Nephron (organoid): ENCODE results near the gene SOWAHA.

ENCODE experiments used
- H3K27ac Mint-ChIP-seq, 3 experiments: 2 replicates each; pipeline ENCODE4 v1.8.0; 2020; ENCODE audit warnings: mixed read lengths in 3 of 3, mild to moderate bottlenecking in 2 of 3, moderate library complexity in 1 of 3
- H3K27me3 Mint-ChIP-seq: 2 replicates; pipeline ENCODE4 v1.8.0; 2021; ENCODE audit warnings: low read depth, mild to moderate bottlenecking, moderate library complexity, mixed read lengths
- H3K36me3 Mint-ChIP-seq: 2 replicates; pipeline ENCODE4 v1.8.0; 2020; ENCODE audit warnings: low read depth, mixed read lengths
- H3K4me1 Mint-ChIP-seq: 2 replicates; pipeline ENCODE4 v1.8.0; 2020; ENCODE audit warnings: mixed read lengths
- H3K4me3 Mint-ChIP-seq, 3 experiments: 2 replicates each; pipeline ENCODE4 v1.8.0; 2020; ENCODE audit warnings: mild to moderate bottlenecking in 3 of 3, mixed read lengths in 3 of 3, moderate library complexity in 2 of 3
- H3K9me3 Mint-ChIP-seq: 2 replicates; pipeline ENCODE4 v1.8.0; 2020; ENCODE audit warnings: mixed read lengths
- CTCF ChIP-seq, 3 experiments: fragments of 200-600 bp; sonication (generic); IDR thresholded peaks; one replicate each; pipeline ENCODE4 v1.5.0; 2021; ENCODE audit warnings: antibody characterized with exemption in 3 of 3; ENCODE audit not compliant: unreplicated experiment in 3 of 3

SOWAHA gene

GRCh38 chr5:132785864-132786263 is 27.2 kb upstream of the SOWAHA start:
- peaks cover 8% of the 10 kb centered on the region for H3K4me1 Mint-ChIP-seq
- no peak for TF ChIP-seq CTCF (IDR thresholded peaks at IDR 0.05; ENCODE audit: unreplicated experiment in 3 of 3)
- no peak overlapping the region for H3K27ac Mint-ChIP-seq
- H3K4me3 Mint-ChIP-seq = no peak overlapping the region
- H3K9me3 Mint-ChIP-seq = no peaks in the 10 kb centered on the region
- no peaks in the 10 kb centered on the region for H3K36me3 Mint-ChIP-seq
- H3K27me3 Mint-ChIP-seq = peaks cover 22% of the 10 kb centered on the region

GRCh38 chr5:132787076-132787475 is 26.0 kb upstream of the SOWAHA start:
- H3K36me3 Mint-ChIP-seq = no peaks in the 10 kb centered on the region
- H3K27me3 Mint-ChIP-seq = peaks cover 13% of the 10 kb centered on the region
- peaks cover 8% of the 10 kb centered on the region for H3K4me1 Mint-ChIP-seq
- no peak for TF ChIP-seq CTCF (IDR thresholded peaks at IDR 0.05; ENCODE audit: unreplicated experiment in 3 of 3)
- no peak overlapping the region for H3K27ac Mint-ChIP-seq
- H3K9me3 Mint-ChIP-seq = no peaks in the 10 kb centered on the region
- H3K4me3 Mint-ChIP-seq = no peak overlapping the region

GRCh38 chr5:132788508-132788907 is 24.6 kb upstream of the SOWAHA start:
- Mint-ChIP-seq H3K36me3 (no peaks in the 10 kb centered on the region), H3K4me1 (peaks cover 8% of the 10 kb centered on the region), H3K27me3 (peaks cover 20% of the 10 kb centered on the region), H3K27ac (no peak overlapping the region), H3K9me3 (no peaks in the 10 kb centered on the region), H3K4me3 (no peak overlapping the region)
- no peak for TF ChIP-seq CTCF (IDR thresholded peaks at IDR 0.05; ENCODE audit: unreplicated experiment in 3 of 3)

- no peaks in the 10 kb centered on the region for H3K36me3 Mint-ChIP-seq
- no peaks in the 10 kb centered on the region for H3K9me3 Mint-ChIP-seq
- H3K4me1 Mint-ChIP-seq = peaks cover 8% of the 10 kb centered on the region
- peaks cover 18% of the 10 kb centered on the region for H3K27me3 Mint-ChIP-seq
- H3K27ac Mint-ChIP-seq = no peak overlapping the region
- TF ChIP-seq CTCF (IDR thresholded peaks at IDR 0.05; ENCODE audit: unreplicated experiment in 3 of 3) = no peak
- no peak overlapping the region for H3K4me3 Mint-ChIP-seq
Observed at GRCh38 chr5:132788990-132789886, 23.9 kb upstream of the SOWAHA start.

DNA sequence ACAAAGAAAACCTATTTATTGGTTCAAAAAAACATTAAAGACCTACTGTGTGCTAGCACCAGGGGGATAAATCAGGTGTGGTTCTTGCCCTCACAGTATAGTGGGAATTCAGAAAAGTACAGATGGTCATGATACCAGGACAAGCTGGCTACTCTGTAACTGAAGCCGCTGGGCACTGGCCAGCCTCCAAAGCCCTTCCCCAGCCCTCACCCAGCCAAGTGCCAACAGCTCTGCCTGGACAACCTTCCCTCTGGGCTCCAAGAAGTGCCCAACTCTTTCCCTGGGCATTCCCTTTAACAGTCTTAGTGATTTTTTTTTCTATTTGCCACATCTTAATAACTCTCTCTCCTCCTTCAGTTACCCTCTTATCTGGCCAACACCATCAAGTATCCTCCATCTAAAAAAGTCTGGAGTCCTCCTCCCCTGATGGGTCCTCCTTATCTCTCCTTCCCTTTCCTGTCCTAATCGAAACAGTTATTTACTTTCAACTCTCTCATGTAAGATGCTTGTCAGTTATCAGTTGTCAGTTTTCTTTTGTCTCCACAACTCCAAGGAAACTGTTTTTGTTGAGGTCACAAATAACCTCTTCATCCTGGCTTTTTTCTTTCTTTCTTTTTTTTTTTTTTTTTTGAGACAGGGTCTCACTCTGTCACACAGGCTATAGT is 22.8 kb upstream of the SOWAHA start:
- no peak for TF ChIP-seq CTCF (IDR thresholded peaks at IDR 0.05; ENCODE audit: unreplicated experiment in 3 of 3)
- H3K27ac Mint-ChIP-seq = no peak overlapping the region
- H3K27me3 Mint-ChIP-seq = peaks cover 14% of the 10 kb centered on the region
- no peaks in the 10 kb centered on the region for H3K36me3 Mint-ChIP-seq
- no peaks in the 10 kb centered on the region for H3K9me3 Mint-ChIP-seq
- H3K4me3 Mint-ChIP-seq = no peak overlapping the region
- H3K4me1 Mint-ChIP-seq = peaks cover 3% of the 10 kb centered on the region
